ENCODE data around the gene STAG2.
"Not testable (repeated sequence)": the region's sequence is repeated elsewhere in the genome, so short reads cannot be mapped to it uniquely, and the experiment has no call there.

The STAG2 gene

DNA sequence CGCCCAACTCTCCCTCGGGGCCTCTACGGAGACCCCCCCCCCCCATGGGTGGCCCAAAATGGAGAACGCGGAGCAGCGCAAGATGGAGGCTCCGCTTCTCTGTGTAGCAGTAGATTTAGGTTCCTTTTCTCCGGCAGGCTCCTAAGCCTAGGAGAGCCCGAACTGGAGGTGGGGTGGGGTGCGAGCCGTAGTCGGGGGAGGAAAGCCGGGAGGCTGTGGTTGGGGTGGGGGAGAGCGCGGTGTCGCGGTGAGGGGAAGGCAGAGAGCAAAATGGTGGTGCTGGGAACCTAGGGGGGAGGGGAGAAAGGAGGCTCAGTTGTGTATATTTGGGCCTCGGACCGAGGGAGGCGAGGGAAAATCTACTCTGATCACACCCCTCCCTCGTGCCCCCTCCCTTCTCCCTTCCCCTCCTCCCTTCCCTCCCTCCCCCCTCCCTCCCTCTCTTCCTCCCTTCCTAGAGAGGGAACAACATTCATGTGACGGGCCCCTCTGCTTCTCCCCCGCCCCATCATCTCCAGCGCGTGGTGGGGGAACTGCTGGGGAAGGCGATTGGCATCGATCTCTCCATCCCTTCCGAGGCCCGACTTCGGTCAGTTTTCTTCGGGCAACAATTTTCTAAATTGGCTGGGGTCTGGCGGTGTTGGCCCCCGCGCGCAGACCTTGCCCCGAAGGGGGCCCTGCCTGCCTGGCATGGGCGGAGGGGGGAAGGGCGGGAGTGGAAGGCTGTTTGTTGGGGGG, at the start of gene STAG2:
Gene STAG2, plus strand, starts transcription at position 439 of the 738 bp plus-strand sequence. CDS start 60,922 bp downstream, outside the sequence.
- DNase-seq (ENCODE audit: low read depth): peak; percentile 66

DNA sequence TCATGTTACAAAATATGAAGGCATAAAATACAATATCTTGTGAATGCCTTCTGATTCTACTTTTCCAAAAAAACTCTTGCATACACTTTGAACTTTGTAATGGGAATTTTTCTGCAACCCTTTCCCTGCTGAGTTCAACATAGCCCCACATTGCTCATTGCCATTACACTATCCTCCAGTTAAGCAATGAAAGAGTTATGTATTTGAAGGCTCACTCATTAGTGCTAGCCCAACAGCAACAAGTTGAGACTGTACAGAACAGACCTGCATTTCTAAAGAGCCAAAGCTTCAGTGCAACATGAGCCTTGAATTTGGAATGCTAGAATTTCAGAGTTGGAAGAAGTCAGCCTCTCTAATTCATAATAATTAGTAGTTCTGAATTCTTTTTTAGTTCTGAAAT, 44.4 kb upstream of the STAG2 start:
- DNase-seq (ENCODE audit: low read depth): no peak

DNA sequence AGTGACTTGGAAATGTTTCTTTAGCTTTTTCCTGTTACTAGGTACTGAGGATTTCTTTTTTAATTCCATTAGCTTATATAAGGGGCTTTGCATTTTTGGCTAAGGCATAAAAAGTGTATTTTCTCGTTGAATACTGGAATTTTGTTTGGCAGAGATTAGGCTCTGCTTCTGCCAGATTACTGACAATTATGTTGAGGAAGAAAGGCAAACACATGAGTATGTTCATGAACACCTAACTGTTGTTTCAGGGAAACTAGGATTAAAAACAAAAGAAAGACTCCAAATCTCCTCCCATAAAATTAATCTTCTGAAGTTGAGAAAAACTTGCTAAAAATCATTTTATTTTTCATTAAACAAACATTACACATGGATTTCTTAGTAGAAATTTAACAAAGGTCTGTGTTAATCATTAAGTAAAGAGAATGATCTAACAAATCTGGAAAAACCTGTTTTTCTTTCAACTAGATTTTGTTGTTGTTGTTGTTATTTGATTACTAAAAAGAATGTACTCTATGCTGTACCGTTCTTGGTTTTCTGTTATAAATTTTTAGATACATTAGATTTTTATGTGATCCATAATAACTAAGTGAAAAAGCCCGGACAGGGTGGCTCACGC, 43.3 kb upstream of the STAG2 start:
- no peak for DNase-seq (ENCODE audit: low read depth)

DNA sequence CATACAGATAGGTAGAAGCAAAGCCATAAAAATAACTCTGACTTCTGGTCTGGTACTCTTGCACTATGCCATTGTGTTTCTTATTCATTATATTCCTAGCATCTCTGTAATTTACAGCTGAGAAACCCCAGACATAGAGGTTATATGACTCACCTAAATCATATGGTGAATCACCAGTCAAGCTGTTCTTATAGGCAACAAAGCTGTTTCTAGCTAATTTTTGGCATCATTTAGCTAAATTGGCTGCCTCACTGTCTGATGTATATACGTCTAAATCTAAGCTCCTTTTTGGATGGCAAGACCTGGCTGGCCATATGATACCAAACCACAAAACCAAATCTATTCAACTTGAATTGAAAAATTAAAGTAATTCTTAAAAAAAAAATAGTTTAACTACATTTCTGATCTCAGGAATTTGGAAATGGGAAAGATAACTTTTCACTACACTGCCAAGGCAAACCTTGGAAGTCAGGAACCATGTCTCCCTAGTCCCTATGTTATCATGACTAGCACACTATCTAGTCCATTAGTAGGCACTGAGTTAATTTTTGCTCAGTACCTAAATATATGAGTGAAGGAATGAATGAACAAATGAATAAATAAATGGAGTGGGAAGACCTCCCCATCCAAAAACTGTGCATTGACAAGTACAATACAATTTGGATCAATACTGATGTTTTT, 41.3 kb upstream of the STAG2 start:
- DNase-seq (ENCODE audit: low read depth): no peak

DNA sequence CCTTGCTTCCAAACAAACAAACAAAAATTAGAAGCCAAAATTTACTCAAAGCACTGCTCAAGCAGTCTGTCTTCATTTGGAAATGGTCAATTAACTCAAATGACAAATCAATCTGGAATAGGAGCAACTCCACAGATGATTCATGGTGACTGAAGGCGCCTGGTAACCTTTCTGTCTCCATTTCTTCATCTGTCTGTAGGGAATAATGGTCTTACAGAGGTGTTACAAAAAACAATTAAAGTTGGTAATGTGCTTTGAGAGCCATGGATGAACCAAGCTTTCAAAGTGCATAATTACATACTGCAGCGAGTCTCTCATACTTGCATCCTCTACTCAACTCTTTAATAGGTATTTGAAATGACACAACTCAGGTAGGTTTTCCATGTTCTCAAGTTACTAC, 38.3 kb upstream of the STAG2 start:
- no peak for DNase-seq (ENCODE audit: low read depth)

DNA sequence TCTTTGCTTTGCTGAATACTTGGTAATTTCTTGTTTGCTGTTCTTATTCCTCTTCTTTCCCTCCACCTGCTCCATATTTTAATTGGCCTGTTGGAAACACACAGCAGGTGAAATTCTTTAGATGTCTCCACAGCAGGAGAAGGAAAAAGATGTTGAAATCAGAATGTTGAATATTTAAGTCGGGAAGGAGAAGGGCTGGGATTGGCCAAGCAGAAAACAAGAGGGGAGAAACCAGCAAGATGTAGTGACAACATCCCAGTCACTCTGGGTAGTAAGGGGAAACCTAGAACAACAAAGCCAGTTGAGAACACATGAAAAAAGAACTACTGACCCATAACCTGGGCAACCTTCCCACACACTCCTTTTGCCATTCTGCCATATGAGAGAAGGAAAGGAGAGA, 37.3 kb upstream of the STAG2 start:
- DNase-seq (ENCODE audit: low read depth): no peak

DNA sequence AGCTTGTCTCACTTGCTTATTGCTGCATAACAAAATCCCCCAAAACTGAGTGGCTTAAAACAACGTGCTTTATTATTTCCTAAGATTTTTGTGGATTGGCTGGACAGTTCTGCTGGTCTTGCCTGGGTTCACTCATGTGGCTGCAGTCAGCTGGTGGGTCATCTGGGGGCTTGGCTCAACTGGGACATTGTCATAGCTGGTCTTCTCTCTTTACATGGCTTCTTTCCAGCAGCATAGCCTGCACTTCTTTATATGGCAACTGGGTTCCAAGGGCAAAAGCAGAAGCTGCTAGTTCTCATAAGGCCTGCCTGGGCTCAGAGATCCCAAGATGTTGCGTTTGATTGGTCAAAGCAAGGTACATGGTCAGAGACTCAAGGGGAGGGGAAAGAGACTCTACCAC, 33.7 kb upstream of the STAG2 start:
- no peak for DNase-seq (ENCODE audit: low read depth)

DNA sequence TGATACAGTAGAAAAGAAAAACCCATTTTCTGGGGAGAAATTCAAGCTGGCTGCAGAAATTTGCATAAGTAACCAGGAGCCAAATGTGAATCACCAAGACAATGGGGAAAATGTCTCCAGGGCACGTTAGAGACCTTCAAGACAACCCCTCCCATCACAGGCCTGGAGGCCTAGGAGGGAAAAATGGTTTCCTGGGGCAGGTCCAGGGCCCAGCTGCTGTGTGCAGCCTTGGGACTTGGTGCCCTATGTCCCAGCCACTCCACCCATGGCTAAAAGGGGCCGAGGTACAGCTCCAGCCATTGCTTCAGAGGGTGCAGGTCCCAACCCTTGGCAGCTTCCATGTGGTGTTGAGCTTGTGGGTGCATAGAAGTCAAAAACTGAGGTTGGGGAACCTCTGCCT, 29.5 kb upstream of the STAG2 start:
- DNase-seq (ENCODE audit: low read depth): not testable (repeated sequence)

DNA sequence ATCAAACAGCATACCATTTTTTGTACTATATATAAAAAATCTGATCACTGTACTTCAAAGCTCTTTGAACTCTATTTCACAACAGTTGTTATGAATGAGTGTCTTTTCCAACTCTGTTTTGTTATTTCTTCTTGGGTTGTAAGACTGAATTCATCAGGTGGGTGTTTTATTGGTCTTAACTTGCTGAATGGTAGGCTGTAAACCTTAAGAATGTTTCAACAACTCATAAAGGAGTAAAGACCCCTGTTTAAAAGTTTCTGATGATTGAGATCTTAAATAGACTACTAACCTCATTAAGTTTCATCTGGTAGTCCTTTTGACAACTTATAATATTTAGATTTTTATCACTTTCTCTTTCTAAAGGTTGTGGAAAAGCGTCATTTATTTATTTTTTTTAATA, 18.4 kb upstream of the STAG2 start:
- DNase-seq (ENCODE audit: low read depth): no peak

DNA sequence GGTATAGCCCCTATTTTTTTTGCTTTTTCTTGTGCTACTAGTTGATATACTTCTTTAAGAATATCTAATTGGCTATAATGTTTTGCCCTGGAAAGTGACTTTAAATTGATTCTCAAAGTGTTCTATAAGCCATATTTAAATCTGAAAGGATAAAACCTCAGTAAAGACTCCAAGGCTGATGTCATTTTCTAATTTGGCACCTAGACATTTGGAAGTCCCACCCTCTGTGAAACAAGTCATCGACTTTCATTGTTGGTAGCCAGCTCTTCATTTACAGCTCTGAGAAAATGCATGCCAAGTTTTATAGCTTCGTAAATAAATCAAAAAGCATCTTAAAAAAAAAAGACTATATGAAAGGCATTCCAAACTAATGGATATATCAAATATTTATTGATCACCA, 18.0 kb upstream of the STAG2 start:
- no peak for DNase-seq (ENCODE audit: low read depth)

DNA sequence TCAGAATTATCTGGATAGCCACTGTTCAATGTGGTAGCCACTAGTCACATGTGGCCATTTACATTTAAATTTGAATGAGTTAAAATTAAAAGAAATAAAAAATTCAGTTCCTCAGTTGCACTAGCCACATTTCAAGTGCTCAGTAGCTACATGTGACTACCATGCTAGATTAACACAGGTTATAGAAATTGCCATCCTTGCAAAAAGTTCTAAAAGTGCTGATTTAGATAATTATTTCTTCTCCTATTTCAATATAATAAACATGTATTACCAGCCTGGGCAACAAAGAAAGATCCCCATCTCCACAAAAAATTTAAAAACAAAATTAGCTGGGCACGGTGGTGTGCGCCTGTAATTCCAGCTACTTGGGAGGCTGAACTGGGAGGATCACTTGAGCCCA, 11.7 kb upstream of the STAG2 start:
- no peak for DNase-seq (ENCODE audit: low read depth)

DNA sequence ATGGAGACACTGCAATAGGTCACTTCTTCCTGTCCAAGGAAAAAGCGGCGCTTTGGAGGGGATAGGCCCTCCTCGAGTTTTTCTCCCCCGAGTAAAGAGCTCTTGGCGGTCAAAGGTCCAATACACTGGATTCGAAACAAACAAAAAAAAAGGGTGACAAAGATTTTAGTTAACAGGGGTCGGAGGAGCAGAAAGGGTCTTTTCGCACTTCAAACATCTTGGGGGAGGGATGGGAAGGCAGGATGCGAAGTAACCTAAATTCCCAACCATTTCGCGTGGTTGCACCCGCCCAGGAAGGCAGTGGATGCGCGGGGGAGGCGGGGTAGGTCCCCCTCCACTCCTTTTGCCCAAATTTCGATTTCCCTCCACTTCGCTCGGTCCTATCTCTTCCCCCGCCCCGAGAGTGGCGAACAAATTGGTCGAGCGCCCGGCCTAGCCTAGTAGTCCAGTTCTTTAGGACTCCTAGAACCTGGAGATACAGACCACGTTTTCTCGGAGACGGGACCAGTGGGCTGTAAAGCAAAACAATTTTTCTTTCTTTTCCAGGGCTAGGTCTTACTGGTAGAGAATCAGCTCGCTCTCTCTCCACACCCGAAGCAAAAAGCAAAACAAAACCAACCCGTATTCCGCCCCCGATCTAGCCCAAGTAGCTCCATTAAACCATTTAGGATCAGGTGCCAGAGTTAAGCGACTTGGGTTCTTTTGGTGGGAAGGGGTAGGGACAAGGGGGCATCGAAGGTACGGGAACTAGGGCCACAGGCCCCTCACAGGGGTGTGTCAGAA, 2.0 kb upstream of the STAG2 start:
- no peak for DNase-seq (ENCODE audit: low read depth)

DNA sequence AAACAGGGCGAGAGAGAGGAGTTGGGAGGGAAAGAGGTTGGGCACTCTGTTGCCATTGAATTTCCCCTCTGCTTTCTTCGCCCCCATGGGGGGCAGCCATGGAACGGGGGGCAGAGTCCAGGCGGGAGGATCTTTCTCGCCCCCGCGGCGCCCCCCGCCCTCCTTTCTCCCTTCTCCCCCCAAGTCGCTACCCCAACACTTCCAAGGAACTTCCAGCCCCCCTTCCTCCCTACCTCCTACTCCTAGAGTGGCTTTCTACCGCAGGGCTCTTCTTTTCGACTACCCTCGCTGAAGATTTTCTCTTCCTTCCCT, 594 bp upstream of the STAG2 start:
- DNase-seq (ENCODE audit: low read depth): no peak

DNA sequence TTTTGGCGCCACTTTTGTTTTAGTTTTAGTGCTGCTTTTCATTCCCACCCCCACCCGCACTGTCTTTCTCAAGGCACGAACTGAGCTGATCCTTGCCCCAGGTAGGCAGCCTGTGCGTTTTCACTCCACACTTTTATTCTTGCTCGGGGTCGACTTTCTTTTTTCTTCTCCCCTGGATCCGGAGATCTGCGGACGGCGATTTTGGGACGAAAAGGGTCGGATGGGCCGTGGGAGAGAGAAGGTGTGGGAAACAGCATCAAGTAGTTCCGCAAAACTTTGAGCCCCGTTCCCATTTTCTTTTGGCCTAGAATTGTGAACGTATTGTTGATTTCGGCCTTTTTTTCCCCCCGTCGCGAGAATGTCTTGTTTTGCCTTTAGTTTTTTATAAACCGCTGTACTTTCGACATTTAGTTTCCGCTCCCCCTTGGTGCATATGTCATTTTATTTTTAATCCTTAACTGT, 531 bp downstream of the STAG2 start:
- DNase-seq (ENCODE audit: low read depth): no peak

DNA sequence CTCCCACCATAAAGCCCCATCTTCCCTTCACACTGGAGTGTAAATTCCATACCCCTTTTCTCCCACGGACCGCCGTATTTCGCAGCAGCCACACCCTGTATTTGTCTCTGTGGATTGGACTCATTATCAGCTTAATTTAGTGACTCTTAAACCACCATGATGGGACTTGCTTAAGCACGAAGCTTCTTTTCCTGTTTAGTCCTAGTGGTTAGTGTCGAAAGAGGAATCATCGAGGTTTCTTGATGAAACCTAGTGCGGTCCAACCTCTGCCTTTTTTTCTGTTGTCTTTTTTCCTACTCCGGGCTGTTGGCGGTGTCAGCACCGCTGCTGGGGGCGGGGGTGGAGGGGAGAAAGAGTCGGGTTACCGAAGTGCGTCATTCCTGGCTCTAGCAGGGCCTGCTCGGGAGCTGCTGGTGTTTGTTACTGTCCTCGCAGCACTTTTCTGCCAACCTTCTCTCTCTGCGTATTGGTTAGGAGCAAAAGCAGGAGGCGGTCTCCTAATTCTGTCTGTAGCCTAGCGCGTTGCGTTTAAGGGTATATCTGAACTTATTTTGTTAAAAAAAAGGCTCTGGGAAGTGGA, 1.4 kb downstream of the STAG2 start:
- no peak for DNase-seq (ENCODE audit: low read depth)

DNA sequence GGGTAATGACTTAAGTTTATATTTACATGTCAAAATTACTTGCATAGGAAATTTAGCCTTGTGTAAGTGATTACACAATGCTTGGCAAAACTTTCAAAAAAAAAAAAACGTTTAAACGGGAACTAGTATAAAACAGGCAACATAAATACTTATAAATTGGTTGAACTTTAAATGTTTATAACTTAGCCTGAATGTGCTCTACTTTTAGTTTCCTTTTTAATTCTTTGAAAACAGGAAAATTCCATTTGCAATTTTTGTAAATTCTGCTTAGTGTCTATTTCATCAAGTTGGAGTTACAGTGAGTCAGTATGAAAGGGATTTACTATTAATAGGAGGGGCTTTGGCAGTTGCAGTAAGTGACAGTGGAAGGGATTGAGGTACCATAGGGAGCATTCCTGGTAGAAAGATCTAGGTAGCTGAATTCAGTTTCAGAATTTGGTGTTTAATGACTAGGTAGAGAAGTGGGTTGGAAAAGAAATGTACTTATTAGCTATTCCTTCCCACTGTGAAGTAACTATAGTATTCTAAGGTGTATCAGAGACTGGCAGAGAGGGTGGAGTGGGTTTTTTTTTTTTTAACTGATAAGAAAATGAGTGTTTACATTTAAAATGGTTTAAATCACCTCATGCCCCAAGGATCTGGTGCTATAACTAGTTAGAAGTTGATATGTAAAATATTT, 2.8 kb downstream of the STAG2 start:
- DNase-seq (ENCODE audit: low read depth): no peak

DNA sequence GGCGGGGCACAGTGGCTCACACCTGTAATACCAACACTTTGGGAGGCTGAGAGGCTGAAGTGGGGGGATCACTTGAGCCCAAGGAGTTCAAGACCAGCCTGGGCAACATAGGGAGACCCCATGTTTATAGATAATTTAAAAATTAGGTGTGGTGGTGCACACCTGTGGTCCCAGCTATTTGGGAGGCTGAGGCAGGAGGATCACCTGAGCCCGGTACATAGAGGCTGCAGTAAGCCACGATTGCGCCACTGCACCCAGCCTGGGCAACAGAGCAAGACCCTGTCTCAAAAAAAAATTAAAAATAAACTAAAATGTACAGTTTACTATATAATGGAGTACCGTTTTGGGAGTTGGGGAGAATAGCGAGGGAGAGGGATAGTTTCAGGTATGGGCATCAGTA, 4.2 kb downstream of the STAG2 start:
- DNase-seq (ENCODE audit: low read depth): no peak

DNA sequence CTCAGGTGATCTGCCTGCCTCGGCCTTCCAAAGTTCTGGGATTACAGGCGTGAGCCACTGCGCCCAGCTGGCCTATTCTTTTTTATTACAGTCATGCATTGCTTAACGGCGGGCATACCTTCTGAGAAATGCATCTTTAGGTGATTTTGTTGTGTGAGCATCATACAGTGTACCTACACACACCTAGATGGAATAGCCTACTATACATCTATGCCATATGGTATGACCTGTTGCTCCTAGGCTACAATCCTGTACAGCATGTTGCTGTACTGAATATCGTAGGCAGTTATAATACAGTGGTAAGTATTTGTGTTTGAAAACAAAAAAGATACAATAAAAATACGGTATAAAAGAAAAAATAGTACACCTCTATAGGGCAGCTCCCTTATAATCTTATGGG, 6.0 kb downstream of the STAG2 start:
- DNase-seq (ENCODE audit: low read depth): no peak

DNA sequence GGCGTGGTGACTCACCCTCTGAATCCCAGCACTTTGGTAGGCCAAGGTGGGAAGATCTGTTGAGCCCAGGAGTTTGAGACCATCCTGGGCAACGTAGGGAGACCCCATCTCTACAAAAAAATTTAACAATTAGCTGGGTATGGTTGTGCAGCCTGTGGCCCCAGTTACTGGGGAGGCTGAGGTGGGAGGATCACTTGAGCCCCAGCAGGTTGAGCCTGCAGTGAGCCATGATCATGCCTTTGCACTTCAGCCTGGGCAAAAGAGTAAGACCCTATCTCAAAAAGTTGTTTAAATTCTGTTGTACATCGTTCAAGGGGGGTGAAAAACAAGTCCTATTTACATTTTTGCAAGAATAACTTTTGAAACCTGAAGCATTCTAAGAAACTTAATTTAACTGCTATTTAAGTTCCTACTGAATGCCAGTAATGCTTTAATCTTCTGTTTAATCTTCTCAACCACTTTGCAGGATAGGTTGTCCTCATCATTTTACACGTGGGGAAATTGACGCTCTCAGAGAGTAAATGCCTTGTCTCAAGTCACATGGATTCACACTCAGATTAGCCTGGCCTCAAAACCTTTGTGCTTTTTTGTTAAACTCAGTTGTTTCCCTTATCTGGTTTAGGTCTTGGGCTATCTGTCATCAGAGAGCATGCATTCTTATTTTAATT, 7.0 kb downstream of the STAG2 start:
- no peak for DNase-seq (ENCODE audit: low read depth)

DNA sequence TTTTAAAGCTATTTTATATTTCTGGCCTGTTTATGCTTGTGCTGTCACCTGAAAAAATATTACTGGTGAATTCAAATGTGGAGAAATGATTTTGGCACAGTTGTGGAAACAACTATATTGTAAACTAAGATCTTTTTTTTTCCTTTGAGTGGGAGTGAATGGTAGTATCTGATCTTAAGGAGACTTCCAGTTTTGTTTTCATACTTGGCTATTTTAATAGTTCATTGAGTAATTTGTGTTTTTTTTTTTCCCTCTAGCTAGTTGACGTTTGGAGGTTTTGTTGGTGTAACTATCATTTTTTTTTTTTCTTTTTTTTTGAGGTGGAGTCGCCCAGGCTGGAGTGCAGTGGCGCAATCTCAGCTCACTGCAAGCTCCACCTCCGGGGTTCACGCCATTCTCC, 10.5 kb downstream of the STAG2 start:
- no peak for DNase-seq (ENCODE audit: low read depth)

DNA sequence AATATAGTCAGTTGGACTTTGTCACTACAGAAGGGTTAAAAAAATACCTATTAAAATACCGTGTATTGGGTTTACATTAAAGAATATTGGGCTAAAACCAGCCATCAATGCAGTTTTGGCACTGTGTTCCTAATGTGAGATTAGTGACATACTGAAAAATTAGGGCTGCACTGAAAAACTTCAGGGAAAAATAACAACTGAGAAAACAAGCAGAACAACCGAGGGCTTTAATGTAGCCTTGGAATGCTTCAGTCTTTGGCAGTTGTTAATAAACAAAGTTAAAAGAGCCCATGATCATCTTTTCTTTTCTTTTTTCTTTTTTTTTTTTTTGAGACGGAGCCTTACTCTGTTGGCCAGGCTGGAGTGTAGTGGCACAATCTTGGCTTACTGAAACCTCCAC, 12.4 kb downstream of the STAG2 start:
- DNase-seq (ENCODE audit: low read depth): no peak
